GM19351 (cell line): ENCODE results near the gene TFR2.
A peak's percentile ranks its signal among the peaks of the same experiment; 100 is the strongest.

Source experiments
- ATAC-seq: cut with Tn5 transposase; IDR thresholded peaks from one replicate; pipeline ENCODE4 v1.9.1; 2021; ENCODE audit warnings: mild to moderate bottlenecking, moderate library complexity; ENCODE audit not compliant: unreplicated experiment

TFR2 gene

GRCh38 chr7:100613412-100614175 is 27.8 kb downstream of the TFR2 start:
- ATAC-seq: no peak

DNA sequence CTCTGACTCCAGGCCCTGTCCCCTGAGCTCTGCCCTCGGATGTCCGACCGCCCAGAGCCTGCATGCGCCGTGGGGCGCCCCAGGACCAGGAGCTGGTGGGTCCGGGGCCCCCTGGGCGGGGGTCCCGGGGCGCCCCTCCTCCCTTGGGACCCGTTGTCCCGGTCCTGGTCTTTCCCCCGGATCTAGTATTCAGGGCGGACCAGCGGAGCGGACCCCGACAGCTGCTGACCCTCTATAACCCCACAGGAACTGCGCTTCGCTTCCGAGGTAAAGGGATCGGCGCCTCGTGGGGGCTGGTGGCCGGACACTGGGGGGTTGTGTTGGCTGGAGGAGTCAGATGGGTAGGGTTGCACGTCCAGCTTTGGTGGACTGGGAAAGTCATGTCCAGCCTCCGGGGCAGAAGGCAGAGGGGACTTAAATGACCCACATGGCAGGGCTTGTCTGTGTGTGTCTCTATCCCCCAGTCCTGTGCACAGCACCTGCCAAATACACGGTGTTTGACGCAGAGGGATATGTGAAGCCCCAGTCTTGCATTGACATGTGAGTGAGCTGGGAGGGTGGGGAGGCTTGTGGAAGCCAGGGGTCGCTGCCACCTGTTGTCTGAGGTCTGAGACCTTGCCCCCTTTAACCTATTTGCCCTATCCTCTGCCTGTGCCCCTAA is 28.5 kb downstream of the TFR2 start:
- ATAC-seq: peak; percentile 7

DNA sequence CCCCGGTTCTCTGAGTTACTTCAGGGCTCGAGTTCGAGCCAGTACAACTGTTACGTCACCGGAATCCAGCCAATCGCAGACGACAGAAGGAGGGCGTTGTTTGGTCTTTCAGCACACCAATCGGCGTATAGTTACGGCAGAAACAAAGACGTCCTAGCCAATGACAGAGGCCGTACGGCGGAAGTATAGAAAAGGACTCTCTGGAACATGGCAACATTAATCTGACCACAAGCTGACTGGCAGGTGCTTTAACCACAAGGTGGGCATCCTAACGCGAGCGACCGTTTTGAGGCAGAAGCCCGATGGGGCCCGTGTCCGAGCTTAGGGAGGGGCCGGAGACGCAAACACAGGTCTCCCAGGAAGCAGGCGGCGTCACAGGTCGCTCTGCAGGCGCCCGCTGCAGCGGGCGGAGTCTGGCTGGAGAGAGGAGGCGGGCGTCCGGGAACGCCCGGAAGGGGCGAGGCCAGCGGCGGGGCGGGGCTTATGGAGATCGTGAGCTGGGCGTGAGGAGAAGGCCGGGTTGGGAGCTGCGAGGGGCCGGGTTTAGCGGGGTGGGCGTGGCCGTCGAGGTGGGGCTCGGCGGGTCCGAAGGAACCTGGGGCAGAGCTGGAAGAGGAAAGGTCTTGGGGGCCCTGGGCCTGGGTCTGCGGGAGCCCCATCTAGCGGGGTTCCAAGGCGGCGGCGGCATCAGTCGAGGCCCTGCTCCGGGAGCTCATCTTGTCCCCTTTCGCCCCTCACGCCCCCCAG is 29.2 kb downstream of the TFR2 start, which contains the start of gene MOSPD3:
TSS of gene MOSPD3 (plus strand) at position 558 of the 747 bp plus-strand sequence. CDS start 252 bp downstream, outside the sequence.
- peak; percentile 88 for ATAC-seq

DNA sequence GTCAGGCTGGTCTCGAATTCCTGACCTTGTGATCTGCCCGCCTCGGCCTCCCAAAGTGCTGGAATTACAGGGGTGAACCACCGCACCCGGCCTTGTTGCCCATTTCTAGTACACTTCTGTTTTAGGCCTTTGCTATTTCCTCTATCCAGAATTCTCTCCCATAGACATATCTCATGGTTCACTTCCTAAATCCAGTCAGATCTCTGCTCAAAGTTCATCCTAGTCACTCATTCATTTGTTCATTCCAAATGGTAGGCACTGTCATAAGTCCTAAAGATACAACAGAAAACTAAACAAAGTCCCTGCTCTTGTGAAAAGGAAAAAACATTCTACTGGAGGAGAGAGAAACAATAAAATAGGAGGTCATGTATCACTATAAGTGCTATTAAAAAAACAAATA is 31.4 kb downstream of the TFR2 start:
- ATAC-seq: no peak

GRCh38 chr7:100607111-100607510 is 34.2 kb downstream of the TFR2 start:
- ATAC-seq: no peak

DNA sequence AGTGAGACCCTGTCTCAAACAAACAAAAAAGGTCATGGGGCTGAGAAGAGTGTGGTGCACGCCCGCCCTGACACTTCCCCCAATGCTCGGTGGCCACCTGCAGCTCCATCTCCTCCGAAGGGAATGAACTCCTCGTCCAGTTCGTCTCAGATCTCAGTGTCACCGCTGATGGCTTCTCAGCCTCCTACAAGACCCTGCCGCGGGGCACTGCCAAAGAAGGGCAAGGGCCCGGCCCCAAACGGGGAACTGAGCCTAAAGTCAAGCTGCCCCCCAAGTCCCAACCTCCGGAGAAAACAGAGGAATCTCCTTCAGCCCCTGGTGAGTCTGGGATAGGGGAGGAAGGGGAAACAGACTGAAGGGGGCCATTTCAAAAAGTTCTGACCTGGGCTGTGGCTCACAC is 35.0 kb downstream of the TFR2 start:
- no peak for ATAC-seq

- no peak for ATAC-seq
Observed at GRCh38 chr7:100604976-100605911, 36.1 kb downstream of the TFR2 start.

- peak; percentile 64 for ATAC-seq
Observed at GRCh38 chr7:100604028-100604975, 37.0 kb downstream of the TFR2 start.

DNA sequence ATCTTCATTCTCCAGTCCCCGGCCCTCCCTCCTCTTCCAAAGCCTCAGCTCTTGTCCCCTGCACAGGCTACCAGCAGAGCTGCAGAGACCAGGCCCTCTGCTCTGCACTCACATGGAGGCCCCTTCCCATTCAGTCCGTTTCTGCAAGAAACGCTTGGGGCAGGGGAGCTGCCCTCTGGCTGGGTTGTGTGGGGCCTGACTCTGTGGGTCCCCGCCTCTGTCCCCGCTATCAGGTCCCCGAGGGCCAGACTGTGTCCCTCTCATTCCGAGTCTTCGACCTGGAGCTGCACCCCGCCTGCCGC is 37.7 kb downstream of the TFR2 start:
- peak; percentile 34 for ATAC-seq

DNA sequence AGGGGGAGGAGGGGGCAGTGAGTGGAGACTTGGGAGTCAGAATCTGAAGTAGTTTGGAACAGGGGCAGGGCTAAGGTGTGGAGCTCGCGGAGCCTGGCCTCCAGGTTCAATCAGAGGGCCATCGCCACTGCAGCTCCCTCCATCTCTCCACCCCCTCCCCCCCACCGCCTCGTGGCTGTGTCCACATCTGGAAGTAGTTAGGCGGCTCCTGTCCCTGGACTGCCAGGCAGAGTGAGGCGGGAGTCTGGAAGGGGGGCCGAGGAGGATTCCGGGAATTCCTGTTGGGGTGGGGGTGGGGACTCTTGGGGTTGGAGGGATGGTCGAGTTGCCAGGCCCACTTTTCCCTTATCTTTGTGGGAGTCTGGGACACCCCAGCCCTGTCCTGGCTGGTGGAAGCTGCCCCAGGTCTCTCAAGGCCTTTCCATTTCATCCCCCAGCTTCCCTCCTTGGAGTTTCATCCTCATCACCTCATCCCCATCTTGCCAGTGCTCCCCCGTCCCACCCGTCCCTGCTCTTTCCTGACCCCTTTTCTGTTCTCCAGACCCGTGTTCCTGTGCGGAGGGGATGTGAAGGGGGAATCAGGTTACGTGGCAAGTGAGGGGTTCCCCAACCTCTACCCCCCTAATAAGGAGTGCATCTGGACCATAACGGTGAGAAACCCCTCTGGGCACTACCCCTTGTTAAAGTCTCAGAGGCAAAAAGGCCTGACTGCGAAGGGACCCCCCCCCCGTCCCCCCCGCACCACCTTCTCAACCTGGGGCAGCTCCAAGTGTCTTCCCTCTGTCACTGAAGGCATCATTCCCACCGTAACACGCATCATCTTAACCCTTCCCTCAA is 38.2 kb downstream of the TFR2 start:
- ATAC-seq: no peak

DNA sequence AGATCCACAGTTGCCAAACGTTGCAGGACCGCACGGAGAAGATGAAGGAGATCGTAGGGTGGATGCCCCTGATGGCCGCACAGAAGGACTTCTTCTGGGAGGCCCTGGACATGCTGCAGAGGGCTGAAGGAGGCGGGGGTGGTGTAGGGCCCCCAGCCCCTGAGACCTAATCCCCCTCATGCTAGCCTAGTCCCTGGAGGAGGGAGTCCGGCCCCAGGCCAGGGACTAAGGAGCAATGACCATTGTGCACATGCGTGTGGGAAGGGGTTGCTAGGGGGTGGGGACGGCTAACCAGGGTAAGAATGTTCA is 40.7 kb downstream of the TFR2 start:
- no peak for ATAC-seq

- no peak for ATAC-seq
Observed at GRCh38 chr7:100599911-100600729, 41.2 kb downstream of the TFR2 start.

- no peak for ATAC-seq
Observed at GRCh38 chr7:100598425-100598824, 42.9 kb downstream of the TFR2 start.

- ATAC-seq: no peak
Observed at GRCh38 chr7:100595188-100595587, 46.2 kb downstream of the TFR2 start.

DNA sequence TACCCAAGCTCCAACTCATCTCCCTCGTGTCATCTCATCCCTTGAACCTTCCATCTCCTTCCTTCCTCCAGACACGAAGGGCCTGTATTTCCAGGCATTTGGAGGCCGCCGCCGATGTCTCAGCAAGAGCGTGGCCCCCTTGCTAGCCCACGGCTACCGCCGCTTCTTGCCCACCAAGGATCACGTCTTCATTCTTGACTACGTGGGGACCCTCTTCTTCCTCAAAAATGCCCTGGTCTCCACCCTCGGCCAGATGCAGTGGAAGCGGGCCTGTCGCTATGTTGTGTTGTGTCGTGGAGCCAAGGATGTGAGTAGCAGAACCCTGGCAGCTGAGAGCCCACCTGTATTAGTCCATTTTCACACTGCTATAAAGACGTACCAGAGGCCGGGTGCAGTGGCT is 49.8 kb downstream of the TFR2 start:
- no peak for ATAC-seq

DNA sequence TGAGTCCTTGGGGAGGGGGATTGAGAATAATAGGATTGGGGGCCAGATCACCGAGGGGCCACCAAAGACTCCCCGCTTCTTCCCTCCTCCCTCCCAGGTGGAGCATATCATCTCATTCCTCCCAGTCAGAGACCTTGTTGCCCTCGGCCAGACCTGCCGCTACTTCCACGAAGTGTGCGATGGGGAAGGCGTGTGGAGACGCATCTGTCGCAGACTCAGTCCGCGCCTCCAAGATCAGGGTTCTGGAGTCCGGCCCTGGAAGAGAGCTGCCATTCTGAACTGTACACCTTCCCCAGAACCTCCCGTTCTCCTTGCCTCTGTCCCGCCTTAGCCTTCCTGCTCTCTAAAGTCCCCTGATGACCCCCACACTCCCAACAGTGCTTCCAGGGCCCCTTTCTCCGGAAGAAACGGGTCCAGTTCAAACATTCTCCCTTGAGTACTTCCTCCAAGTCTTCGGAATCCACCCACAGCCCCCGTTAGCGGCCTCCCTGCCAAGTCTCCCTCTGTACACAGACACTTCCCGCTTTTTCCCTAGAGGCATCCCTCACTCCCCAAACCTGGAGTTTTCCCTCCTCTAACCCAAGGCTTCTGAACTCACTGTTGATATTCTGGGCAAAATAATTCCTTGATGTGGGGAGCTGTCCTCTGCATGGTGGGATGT is 51.1 kb downstream of the TFR2 start:
- ATAC-seq: no peak

DNA sequence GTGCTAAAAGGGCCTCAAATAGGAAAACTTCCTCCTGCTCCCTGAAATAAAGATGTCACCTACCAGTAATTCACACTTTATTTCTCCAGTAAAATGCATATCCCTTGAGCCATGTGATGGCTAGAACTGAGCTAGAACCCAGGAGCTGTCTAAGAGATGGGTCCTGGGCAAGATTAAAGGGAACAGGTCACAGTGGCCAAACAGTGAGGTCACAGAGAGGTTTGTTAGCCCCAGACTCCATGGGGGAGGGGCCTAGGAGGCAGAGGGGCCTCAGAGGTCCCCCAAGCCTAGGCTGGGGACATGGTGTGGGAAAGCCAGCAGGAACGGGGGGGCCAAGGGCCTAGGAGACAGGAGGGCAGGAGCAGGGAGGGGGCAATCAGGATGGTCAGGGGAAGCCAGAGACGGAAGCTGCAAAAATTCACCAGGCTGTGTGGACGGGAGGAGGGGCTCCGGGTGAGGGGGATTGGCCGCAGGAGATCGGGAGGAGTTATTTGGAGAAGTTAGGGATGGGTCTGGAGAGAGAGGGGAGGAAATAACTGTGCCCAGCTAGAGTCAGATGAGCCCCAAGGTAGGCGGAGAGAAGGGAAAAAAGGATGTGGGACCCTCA is 51.9 kb downstream of the TFR2 start:
- no peak for ATAC-seq
